Ascending aorta (tissue), 2 donors: ENCODE measurements around the gene TUBA8. TPM values are rescaled to one million over a fixed set of nuclear protein-coding genes. Genes with fewer than 3 reads are reported as not detected.
"Not testable (repeated sequence)": the region's sequence is repeated elsewhere in the genome, so short reads cannot be mapped to it uniquely, and the experiment has no call there.

Source experiments
- DNase-seq, 2 donors: peaks; one replicate each; pipeline ENCODE4 v3.0.0-alpha.2; 2019; ENCODE audit warnings: low spot score in 2 of 2
- H3K27ac ChIP-seq, 2 donors: fragments of 200-600 bp; sonication (generic); one replicate each; pipeline ENCODE4 v1.5.1; 2016 to 2017; ENCODE audit warnings: mild to moderate bottlenecking in 1 of 2
- H3K27me3 ChIP-seq: fragments of 200-600 bp; sonication (generic); one replicate; pipeline ENCODE4 v1.5.1; 2017
- H3K36me3 ChIP-seq, 2 donors: fragments of 200-600 bp; sonication (generic); one replicate each; pipeline ENCODE4 v1.5.1; 2016
- H3K4me1 ChIP-seq, 2 donors: fragments of 200-600 bp; sonication (generic); one replicate each; pipeline ENCODE4 v1.5.1; 2016 to 2017; ENCODE audit warnings: mild to moderate bottlenecking in 1 of 2
- H3K4me3 ChIP-seq, 2 donors: fragments of 200-600 bp; sonication (generic); one replicate each; pipeline ENCODE4 v1.5.1; 2016 to 2017; ENCODE audit warnings: mild to moderate bottlenecking in 1 of 2
- H3K9me3 ChIP-seq, 2 donors: fragments of 200-600 bp; sonication (generic); one replicate each; pipeline ENCODE4 v1.5.1; 2016
- CTCF ChIP-seq, 3 experiments: fragments of 200-600 bp in 2 of 3; fragments of 450-650 bp in 1 of 3; sonication (generic) in 2 of 3; IDR thresholded peaks; one replicate each; pipeline ENCODE4 v1.5.1; 2016 to 2019; ENCODE audit warnings: antibody characterized with exemption in 3 of 3, mild to moderate bottlenecking in 1 of 3, moderate library complexity in 1 of 3
- intact Hi-C: fragments of 100-400 bp; cut with DNase I; formaldehyde crosslinking; loops from one replicate; pipeline ENCODE4 v1.15.1; 2023
- total RNA-seq: library from RNA; depleted of rRNA; stranded (reverse); fragments of >200 nt; gene quantifications from one replicate; pipeline ENCODE4 v1.1.0, GENCODE V29; 2016

Gene TUBA8
- total RNA-seq, 1 donor from 2014 or later, result not detected

GRCh38 chr22:18130018-18130417 is 19.4 kb downstream of the TUBA8 start:
- no peak for DNase-seq
- intact Hi-C loops, result no loop called here

GRCh38 chr22:18130699-18131429 is 20.3 kb downstream of the TUBA8 start:
- Histone ChIP-seq H3K36me3 (peaks cover 0 to 4% of the 10 kb centered on the region in 2 donors), H3K4me3 (no peak overlapping the region), H3K9me3 (no peaks in the 10 kb centered on the region), H3K27me3 (no peaks in the 10 kb centered on the region), H3K27ac (no peak overlapping the region), H3K4me1 (no peaks in the 10 kb centered on the region)
- no peak for DNase-seq
- TF ChIP-seq CTCF (IDR thresholded peaks at IDR 0.05), result no peak
- intact Hi-C loops, result no loop called here

More at GRCh38 chr22:18130018-18130417, 19.4 kb downstream of the TUBA8 start:
- no peak for TF ChIP-seq CTCF (IDR thresholded peaks at IDR 0.05)
- no peak overlapping the region for H3K27ac ChIP-seq
- no peaks in the 10 kb centered on the region for H3K27me3 ChIP-seq
- H3K36me3 ChIP-seq, result peaks cover 0 to 4% of the 10 kb centered on the region in 2 donors
- H3K4me1 ChIP-seq, result no peaks in the 10 kb centered on the region
- H3K4me3 ChIP-seq, result no peak overlapping the region
- no peaks in the 10 kb centered on the region for H3K9me3 ChIP-seq

- no peaks in the 10 kb centered on the region for H3K4me1 ChIP-seq
- no peak overlapping the region for H3K27ac ChIP-seq
- TF ChIP-seq CTCF (IDR thresholded peaks at IDR 0.05), result no peak
- no peaks in the 10 kb centered on the region for H3K9me3 ChIP-seq
- DNase-seq, result no peak
- H3K4me3 ChIP-seq, result no peak overlapping the region
- H3K27me3 ChIP-seq, result no peaks in the 10 kb centered on the region
- intact Hi-C loops, result no loop called here
- peaks cover 0 to 4% of the 10 kb centered on the region in 2 donors for H3K36me3 ChIP-seq
These were observed 22.8 kb downstream of the TUBA8 start for GRCh38 chr22:18133452-18133851.

GRCh38 chr22:18136563-18137320 is 26.1 kb downstream of the TUBA8 start:
- Histone ChIP-seq H3K9me3 (no peaks in the 10 kb centered on the region), H3K4me1 (no peaks in the 10 kb centered on the region), H3K4me3 (no peak overlapping the region), H3K36me3 (no peaks in the 10 kb centered on the region), H3K27ac (no peak overlapping the region), H3K27me3 (no peaks in the 10 kb centered on the region)
- no peak for DNase-seq
- no peak for TF ChIP-seq CTCF (IDR thresholded peaks at IDR 0.05)
- intact Hi-C loops, result no loop called here

GRCh38 chr22:18141004-18141403 is 30.4 kb downstream of the TUBA8 start:
- H3K36me3 ChIP-seq, H3K9me3 ChIP-seq, intact Hi-C loops, H3K4me3 ChIP-seq, DNase-seq, H3K27me3 ChIP-seq, H3K27ac ChIP-seq, H3K4me1 ChIP-seq: not testable (repeated sequence)

- H3K27me3 ChIP-seq, result no peaks in the 10 kb centered on the region
- H3K4me3 ChIP-seq, result no peak overlapping the region
- intact Hi-C loops, result no loop called here
- no peaks in the 10 kb centered on the region for H3K9me3 ChIP-seq
- DNase-seq, result no peak
- H3K4me1 ChIP-seq, result no peaks in the 10 kb centered on the region
- H3K36me3 ChIP-seq, result no peaks in the 10 kb centered on the region
- TF ChIP-seq CTCF (IDR thresholded peaks at IDR 0.05), result no peak
- H3K27ac ChIP-seq, result no peak overlapping the region
These were observed 33.5 kb downstream of the TUBA8 start for GRCh38 chr22:18144105-18144504.
